ENCODE measurements around the gene LRRFIP1. TPM values are rescaled to one million over a fixed set of nuclear protein-coding genes. Genes with fewer than 3 reads are reported as not detected.

Gene LRRFIP1
- polyA plus RNA-seq, 1 experiment = 50.4 TPM

DNA sequence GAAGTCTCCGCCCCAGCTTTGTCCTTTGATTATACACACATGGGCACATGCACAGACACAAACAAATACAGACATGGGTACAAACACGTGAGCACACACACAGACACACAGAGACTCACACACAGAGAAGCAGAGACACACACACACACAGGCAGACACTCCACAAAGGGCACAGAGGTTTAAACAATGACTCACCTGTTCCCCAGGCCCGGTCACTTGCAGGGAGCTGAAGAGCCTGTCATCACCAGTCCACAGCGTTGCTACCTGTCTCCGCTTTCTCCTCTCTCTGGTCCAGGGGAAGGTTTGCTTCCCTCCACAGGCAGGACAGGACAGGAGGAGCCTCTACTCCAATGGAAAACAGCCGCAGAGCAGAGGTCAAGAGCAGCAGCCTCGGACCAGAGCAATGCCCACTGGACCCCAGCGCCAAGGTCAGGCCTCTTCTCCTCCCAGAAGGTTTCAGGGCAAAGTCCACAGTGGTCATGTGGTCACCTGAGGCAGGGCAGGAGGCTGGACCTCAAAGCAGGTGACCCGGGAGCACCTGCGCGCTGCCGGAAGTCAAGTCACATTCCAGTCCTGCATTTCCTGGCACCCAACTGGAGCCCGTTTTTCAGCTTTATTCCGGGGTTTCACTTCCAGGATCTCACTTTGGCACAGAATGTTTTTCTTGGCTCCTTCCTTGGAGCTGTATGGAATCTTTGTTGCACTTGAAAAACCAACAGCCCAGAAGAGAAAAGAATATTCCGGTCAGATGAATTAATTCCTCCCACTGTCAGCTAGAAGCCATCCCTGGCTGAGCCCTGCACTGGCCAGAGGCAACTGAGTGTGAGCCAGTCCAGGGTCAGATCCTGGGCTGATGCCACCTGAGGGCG is 36.9 kb upstream of the LRRFIP1 start, which contains the start of gene RAB17:
TSS of gene RAB17 (minus strand) at position 463 of the 869 bp plus-strand sequence. CDS start 4,580 bp downstream, outside the sequence.
- DNase-seq (ENCODE audit: low read depth) = no peak
- ChIA-PET CTCF (interaction anchor here (0.7 to 1.3 kb wide), 4 partner anchors 9 to 19 kb away, joined by 3 to 4 read pairs (median 4); no protein-coding TSS in a partner anchor), POLR2A (no interaction called here)

DNA sequence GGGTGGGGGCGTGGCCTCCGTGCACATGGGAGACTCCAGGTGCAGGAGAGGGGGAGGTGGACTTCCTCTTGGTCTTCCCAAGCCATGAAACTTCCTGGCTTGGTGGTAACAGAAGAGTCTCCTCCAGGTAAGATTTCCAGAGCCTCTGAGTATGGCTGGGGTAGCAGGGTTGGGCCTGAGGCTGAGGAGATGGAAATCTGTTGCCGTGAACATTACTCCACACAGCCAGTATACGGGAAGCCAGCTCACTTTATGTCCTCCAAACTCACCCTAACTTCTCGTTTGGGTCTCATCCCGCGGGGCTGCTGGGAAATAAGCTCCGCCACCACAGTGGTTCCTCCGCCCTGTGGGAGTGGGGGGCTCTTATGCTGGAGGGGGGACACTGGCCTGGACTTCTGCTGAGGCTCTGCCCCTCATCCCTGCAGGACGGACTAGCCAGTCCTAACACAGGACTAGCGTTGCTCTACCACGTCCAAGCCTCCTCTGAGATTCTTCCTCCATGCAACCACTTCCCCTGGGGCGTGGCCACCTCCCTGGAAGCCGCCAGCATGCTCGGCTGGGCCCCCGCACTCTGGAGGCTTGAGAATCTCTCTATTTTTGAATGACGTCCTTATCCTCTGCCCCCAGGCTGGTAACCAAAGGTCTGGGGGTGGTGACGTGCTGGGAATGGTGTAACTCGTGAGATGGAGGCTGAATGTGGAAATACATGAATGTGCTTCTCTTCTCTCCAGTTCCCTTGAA is 36.1 kb upstream of the LRRFIP1 start:
- TF ChIP-seq, protein P1, sequence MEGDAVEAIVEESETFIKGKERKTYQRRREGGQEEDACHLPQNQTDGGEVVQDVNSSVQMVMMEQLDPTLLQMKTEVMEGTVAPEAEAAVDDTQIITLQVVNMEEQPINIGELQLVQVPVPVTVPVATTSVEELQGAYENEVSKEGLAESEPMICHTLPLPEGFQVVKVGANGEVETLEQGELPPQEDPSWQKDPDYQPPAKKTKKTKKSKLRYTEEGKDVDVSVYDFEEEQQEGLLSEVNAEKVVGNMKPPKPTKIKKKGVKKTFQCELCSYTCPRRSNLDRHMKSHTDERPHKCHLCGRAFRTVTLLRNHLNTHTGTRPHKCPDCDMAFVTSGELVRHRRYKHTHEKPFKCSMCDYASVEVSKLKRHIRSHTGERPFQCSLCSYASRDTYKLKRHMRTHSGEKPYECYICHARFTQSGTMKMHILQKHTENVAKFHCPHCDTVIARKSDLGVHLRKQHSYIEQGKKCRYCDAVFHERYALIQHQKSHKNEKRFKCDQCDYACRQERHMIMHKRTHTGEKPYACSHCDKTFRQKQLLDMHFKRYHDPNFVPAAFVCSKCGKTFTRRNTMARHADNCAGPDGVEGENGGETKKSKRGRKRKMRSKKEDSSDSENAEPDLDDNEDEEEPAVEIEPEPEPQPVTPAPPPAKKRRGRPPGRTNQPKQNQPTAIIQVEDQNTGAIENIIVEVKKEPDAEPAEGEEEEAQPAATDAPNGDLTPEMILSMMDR (IDR thresholded peaks at IDR 0.05; ENCODE audit: insufficient read depth, low read depth, low read length) = no peak
- no peaks in the 10 kb centered on the region for H3K36me3 ChIP-seq (ENCODE audit: control insufficient read depth, insufficient read depth, low read length)
- POLR2A ChIA-PET = interaction anchor here (0.6 kb wide), 1 partner anchor 10 kb away, joined by 3 read pairs; no protein-coding TSS in a partner anchor
- DNase-seq (ENCODE audit: low read depth) = no peak
- CTCF ChIA-PET = interaction anchor here (0.7 to 1.3 kb wide), 3 partner anchors 10 to 19 kb away, joined by 3 to 4 read pairs (median 4); no protein-coding TSS in a partner anchor
- H3K27me3 ChIP-seq (ENCODE audit: control insufficient read depth, insufficient read depth, low read length) = no peaks in the 10 kb centered on the region
- no peak overlapping the region for H3K4me3 ChIP-seq (ENCODE audit: low read depth, low read length)

More for the DNA sequence above, 36.9 kb upstream of the LRRFIP1 start, which contains the start of gene RAB17:
- H3K27me3 ChIP-seq (ENCODE audit: control insufficient read depth, insufficient read depth, low read length) = no peaks in the 10 kb centered on the region
- H3K4me3 ChIP-seq (ENCODE audit: low read depth, low read length) = no peak within 1 kb of the TSS
- TF ChIP-seq, protein P1 (IDR thresholded peaks at IDR 0.05; ENCODE audit: insufficient read depth, low read depth, low read length) = no peak
- H3K36me3 ChIP-seq (ENCODE audit: control insufficient read depth, insufficient read depth, low read length) = no peaks in the 10 kb centered on the region

DNA sequence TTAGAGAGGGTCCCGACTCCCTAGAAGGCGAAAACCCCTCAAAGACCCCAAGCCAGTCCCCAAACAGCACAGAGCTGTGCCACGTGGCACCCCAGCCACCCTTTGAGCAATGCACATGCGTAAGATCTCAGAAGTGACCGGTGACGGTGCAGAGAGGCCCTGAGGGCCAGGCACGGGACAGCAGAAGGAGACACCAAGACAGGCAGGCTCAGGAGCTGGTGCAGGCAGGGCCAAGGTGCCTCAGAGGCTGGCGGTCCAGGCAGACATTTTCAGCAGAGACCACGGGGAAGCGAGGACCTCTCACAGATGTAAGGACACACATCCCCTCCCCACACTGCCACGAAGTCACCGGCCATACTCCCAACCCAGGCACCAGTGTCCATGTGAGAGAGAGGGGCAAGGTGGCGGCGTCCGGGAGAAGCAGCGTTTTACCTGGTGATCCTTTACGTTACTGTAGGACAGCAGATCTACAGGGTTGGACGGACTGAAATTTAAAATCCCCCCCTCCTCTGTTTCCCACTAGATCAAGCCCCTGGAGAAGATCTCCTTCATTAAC is 34.9 kb upstream of the LRRFIP1 start:
- POLR2A ChIA-PET = no interaction called here
- Histone ChIP-seq H3K4me3 (ENCODE audit: low read depth, low read length) (no peak overlapping the region), H3K27me3 (ENCODE audit: control insufficient read depth, insufficient read depth, low read length) (no peaks in the 10 kb centered on the region), H3K36me3 (ENCODE audit: control insufficient read depth, insufficient read depth, low read length) (no peaks in the 10 kb centered on the region)
- DNase-seq (ENCODE audit: low read depth) = no peak
- CTCF ChIA-PET = interaction anchor here (0.6 to 1.7 kb wide), 3 partner anchors 11 to 81 kb away, joined by 3 to 5 read pairs (median 3); no protein-coding TSS in a partner anchor
- TF ChIP-seq, protein P1 (IDR thresholded peaks at IDR 0.05; ENCODE audit: insufficient read depth, low read depth, low read length) = no peak

DNA sequence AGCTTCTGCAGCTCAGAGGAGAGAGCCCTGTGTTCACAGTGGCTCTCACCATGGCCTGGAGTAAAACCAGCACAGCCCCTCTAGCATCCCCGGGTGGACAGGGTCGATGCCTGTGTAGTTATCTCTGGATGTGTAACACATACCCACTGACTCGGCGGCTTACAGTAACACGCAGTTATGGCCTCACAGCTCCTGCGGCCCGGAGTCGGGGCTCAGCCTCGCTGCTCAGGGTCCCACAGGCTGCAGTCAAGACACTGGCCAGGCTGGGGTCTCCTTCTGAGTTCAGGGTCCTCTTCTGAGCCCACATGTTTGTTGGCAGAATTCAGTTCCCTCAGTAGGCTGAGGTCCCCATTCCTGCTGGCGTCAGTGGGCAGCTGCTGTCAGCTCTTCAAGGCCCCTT is 34.4 kb upstream of the LRRFIP1 start:
- H3K4me3 ChIP-seq (ENCODE audit: low read depth, low read length) = no peak overlapping the region
- ChIA-PET POLR2A (no interaction called here), CTCF (interaction anchor here (0.6 to 1.7 kb wide), 3 partner anchors 12 to 82 kb away, joined by 3 to 5 read pairs (median 3); no protein-coding TSS in a partner anchor)
- H3K36me3 ChIP-seq (ENCODE audit: control insufficient read depth, insufficient read depth, low read length) = no peaks in the 10 kb centered on the region
- TF ChIP-seq, protein P1 (IDR thresholded peaks at IDR 0.05; ENCODE audit: insufficient read depth, low read depth, low read length) = no peak
- no peaks in the 10 kb centered on the region for H3K27me3 ChIP-seq (ENCODE audit: control insufficient read depth, insufficient read depth, low read length)
- no peak for DNase-seq (ENCODE audit: low read depth)
